Kidney (tissue), 14 donors: ENCODE results near the gene LINGO4. TPM values are rescaled to one million over a fixed set of nuclear protein-coding genes. Genes with fewer than 3 reads are reported as not detected.
A peak's percentile ranks its signal among the peaks of the same experiment; 100 is the strongest.

Source experiments
- DNase-seq, 5 donors: peaks; one replicate each; pipeline ENCODE4 v3.0.0-alpha.2; 2013 to 2020
- FAIRE-seq: peaks from 2 replicates; lab custom pipeline; 2012; peaks lifted over from hg19 to GRCh38; lab: Jason Lieb, UNC
- H3K27ac ChIP-seq, 2 donors: one replicate each; pipeline ENCODE4 v1.7.0; 2013; ENCODE audit warnings: low read depth in 2 of 2, low read length in 2 of 2, inconsistent platforms in 1 of 2
- H3K27me3 ChIP-seq: one replicate; pipeline ENCODE4 v1.7.1; 2013; ENCODE audit warnings: low read length, inconsistent platforms; ENCODE audit not compliant: control insufficient read depth, insufficient read depth
- H3K36me3 ChIP-seq, 3 donors: one replicate each; pipeline versions ENCODE4 v1.7.0 to v1.7.1; 2013; ENCODE audit warnings: low read length in 3 of 3, control low read depth in 1 of 3, inconsistent platforms in 1 of 3; ENCODE audit not compliant: insufficient read depth in 3 of 3, control insufficient read depth in 2 of 3
- H3K4me1 ChIP-seq, 3 donors: one replicate each; pipeline versions ENCODE4 v1.7.0 to v1.7.1; 2013; ENCODE audit warnings: low read length in 3 of 3, inconsistent platforms in 1 of 3, low read depth in 1 of 3; ENCODE audit not compliant: control insufficient read depth in 2 of 3, insufficient read depth in 2 of 3
- H3K4me3 ChIP-seq, 3 donors: one replicate each; pipeline versions ENCODE4 v1.7.0 to v1.8.1; 2013; ENCODE audit warnings: low read length in 3 of 3, control low read depth in 1 of 3, inconsistent platforms in 1 of 3
- H3K9ac ChIP-seq, 3 donors: one replicate each; pipeline versions ENCODE4 v1.7.0 to v1.7.1; 2013; ENCODE audit warnings: low read length in 3 of 3, control low read depth in 1 of 3, inconsistent platforms in 1 of 3
- H3K9me3 ChIP-seq, 3 donors: one replicate each; pipeline versions ENCODE4 v1.7.0 to v1.7.1; 2013; ENCODE audit warnings: low read length in 3 of 3, control low read depth in 1 of 3, inconsistent platforms in 1 of 3; ENCODE audit not compliant: control insufficient read depth in 2 of 3, insufficient read depth in 1 of 3
- CTCF ChIP-seq: IDR thresholded peaks from 3 replicates; pipeline ENCODE4 v1.5.1; 2012; ENCODE audit warnings: mild to moderate bottlenecking, moderate library complexity, borderline replicate concordance; ENCODE audit not compliant: insufficient read depth; ENCODE audit errors: extremely low read depth
- intact Hi-C: fragments of 100-400 bp; cut with DNase I; formaldehyde crosslinking; loops from one replicate; pipeline ENCODE4 v1.11.1; 2022
- polyA plus RNA-seq: library from polyadenylated mRNA; stranded (reverse); fragments of 350-450 nt; fragmentation: Illumina TruSeq; extraction: RNeasy Lipid Tissue Mini Kit (QIAGEN cat#74804); gene quantifications from one replicate; pipeline ENCODE4 v1.2.3, GENCODE V29; 2014; ENCODE audit warnings: low read depth, low replicate concordance; ENCODE audit not compliant: insufficient read depth
- total RNA-seq: library from RNA; stranded (reverse); fragmentation: NEBNext Ultra II Directional; extraction: Animal tissue kit (Norgen Biotek cat#: 25700); gene quantifications from one replicate; pipeline ENCODE4 v1.2.1, GENCODE V29; 2021
- donor health status: control.
- donor health status: control.
- donor health status: control.
- donor health status: control.
- donor health status: control.
- donor health status: DM: yes; HTN: yes; CAD: no.
- donor health status: Normal renal cell carcinoma (clear cell type).

LINGO4 gene
- total and polyA plus RNA-seq, 2 donors from 2014 or later: 0.32 to 0.41 TPM

GRCh38 chr1:151828921-151829320 lies 23.7 kb upstream of the LINGO4 start:
- Histone ChIP-seq H3K4me3 (no peak overlapping the region), H3K9me3 (no peaks in the 10 kb centered on the region), H3K4me1 (peaks cover 0 to 26% (median 22%) of the 10 kb centered on the region in 3 donors), H3K9ac (peak overlapping the region in 1 of 3 donors; percentile 34), H3K36me3 (peaks cover 0 to 5% (median 0%) of the 10 kb centered on the region in 3 donors), H3K27me3 (no peaks in the 10 kb centered on the region), H3K27ac (no peak overlapping the region)
- no peak for TF ChIP-seq CTCF
- peak; percentile 84 to 87 (median 84) for DNase-seq
- FAIRE-seq: no peak
- intact Hi-C loops: no loop called here

- H3K36me3 ChIP-seq: peaks cover 0 to 5% (median 0%) of the 10 kb centered on the region in 3 donors
- H3K9me3 ChIP-seq: no peaks in the 10 kb centered on the region
- H3K27me3 ChIP-seq: no peaks in the 10 kb centered on the region
- intact Hi-C loops: no loop called here
- no peak overlapping the region for H3K9ac ChIP-seq
- no peak overlapping the region for H3K4me3 ChIP-seq
- H3K4me1 ChIP-seq: peaks cover 0 to 20% (median 19%) of the 10 kb centered on the region in 3 donors
- FAIRE-seq (no peak), DNase-seq (no peak)
- no peak overlapping the region for H3K27ac ChIP-seq
- no peak for TF ChIP-seq CTCF
These were observed 22.6 kb upstream of the LINGO4 start for GRCh38 chr1:151827853-151828252.

GRCh38 chr1:151825751-151826660 lies 20.8 kb upstream of the LINGO4 start:
- Histone ChIP-seq H3K4me1 (peaks cover 0 to 14% (median 12%) of the 10 kb centered on the region in 3 donors), H3K27me3 (no peaks in the 10 kb centered on the region), H3K36me3 (peaks cover 0 to 5% (median 0%) of the 10 kb centered on the region in 3 donors), H3K9ac (no peak overlapping the region), H3K4me3 (no peak overlapping the region), H3K27ac (no peak overlapping the region), H3K9me3 (no peaks in the 10 kb centered on the region)
- DNase-seq: no peak
- no peak for FAIRE-seq
- intact Hi-C loops: no loop called here
- TF ChIP-seq CTCF: no peak
